CD4-positive, CD25-positive, alpha-beta regulatory T cell (primary cell): ENCODE measurements around the gene SEMA5A. TPM values are rescaled to one million over a fixed set of nuclear protein-coding genes. Genes with fewer than 3 reads are reported as not detected.

Experiments used
- ATAC-seq, 2 donors: fragments of 150-1000 bp; cut with Tn5 transposase; one replicate each; pipeline ENCODE4 v1.10.0; 2021; ENCODE audit warnings: low read depth in 2 of 2, moderate number of reproducible peaks in 2 of 2, moderate library complexity in 1 of 2
- DNase-seq, 3 donors: peaks; one replicate each; pipeline versions ENCODE4 v3.0.0 to v3.0.0-alpha.2; 2012 to 2022; ENCODE audit warnings: mixed read lengths in 1 of 3
- H3K27ac ChIP-seq: one replicate; pipeline ENCODE4 v1.7.0; 2013; ENCODE audit warnings: mild to moderate bottlenecking, low read length; ENCODE audit not compliant: insufficient read depth, poor library complexity, severe bottlenecking
- H3K27me3 ChIP-seq: one replicate; pipeline ENCODE4 v1.7.0; 2013; ENCODE audit warnings: low read length; ENCODE audit not compliant: control insufficient read depth, insufficient read depth
- H3K36me3 ChIP-seq: one replicate; pipeline ENCODE4 v1.7.0; 2013; ENCODE audit warnings: mild to moderate bottlenecking, low read length, moderate library complexity; ENCODE audit not compliant: control insufficient read depth, insufficient read depth
- H3K4me1 ChIP-seq: 2 replicates; pipeline ENCODE4 v1.7.0; 2013; ENCODE audit warnings: mild to moderate bottlenecking, low read length; ENCODE audit not compliant: insufficient read depth, control insufficient read depth, poor library complexity, severe bottlenecking
- H3K4me3 ChIP-seq: one replicate; pipeline ENCODE4 v1.7.0; 2013; ENCODE audit warnings: low read depth, mild to moderate bottlenecking, low read length, moderate library complexity
- H3K9me3 ChIP-seq, 2 experiments: 1 replicate in 1 of 2; 2 replicates in 1 of 2; pipeline ENCODE4 v1.7.0; 2013; ENCODE audit warnings: low read length in 2 of 2, mild to moderate bottlenecking in 1 of 2, moderate library complexity in 1 of 2; ENCODE audit not compliant: control insufficient read depth in 2 of 2
- H3K27ac Mint-ChIP-seq, 3 donors: one replicate each; pipeline ENCODE4 v1.8.0; 2020 to 2022; ENCODE audit warnings: mild to moderate bottlenecking in 3 of 3, mixed read lengths in 3 of 3, moderate library complexity in 2 of 3
- H3K27me3 Mint-ChIP-seq: one replicate; pipeline ENCODE4 v1.8.0; 2022; ENCODE audit warnings: mild to moderate bottlenecking, mixed read lengths
- H3K36me3 Mint-ChIP-seq: one replicate; pipeline ENCODE4 v1.8.0; 2020; ENCODE audit warnings: mixed read lengths
- H3K4me1 Mint-ChIP-seq, 4 donors: one replicate each; pipeline ENCODE4 v1.8.0; 2020 to 2022; ENCODE audit warnings: mixed read lengths in 4 of 4, mild to moderate bottlenecking in 1 of 4
- H3K4me3 Mint-ChIP-seq, 4 donors: one replicate each; pipeline ENCODE4 v1.8.0; 2020 to 2022; ENCODE audit warnings: mild to moderate bottlenecking in 4 of 4, mixed read lengths in 4 of 4, moderate library complexity in 3 of 4
- H3K9me3 Mint-ChIP-seq, 7 donors: one replicate each; pipeline ENCODE4 v1.8.0; 2020 to 2022; ENCODE audit warnings: mixed read lengths in 7 of 7, mild to moderate bottlenecking in 3 of 7, moderate library complexity in 2 of 7
- polyA plus RNA-seq, 4 donors: library from polyadenylated mRNA; unstranded; fragments of 300-500 nt; fragmentation: Illumina TruSeq; gene quantifications; one replicate each; pipeline ENCODE4 v1.2.3, GENCODE V29; 2021
- total RNA-seq: library from RNA; stranded (reverse); gene quantifications from one replicate; pipeline ENCODE4 v1.2.3, GENCODE V29; 2022

The SEMA5A gene
- total and polyA plus RNA-seq, 5 donors from 2014 or later: 0.22 to 2.8 (median 0.31) TPM; not detected in 2

- peaks cover 0 to 16% (median 2%) of the 10 kb centered on the region in 7 donors for H3K9me3 Mint-ChIP-seq
- no peak overlapping the region for H3K27ac Mint-ChIP-seq
- no peaks in the 10 kb centered on the region for H3K36me3 Mint-ChIP-seq
- no peak overlapping the region for H3K27ac ChIP-seq
- H3K9me3 ChIP-seq: peaks cover 0 to under 1% of the 10 kb centered on the region in 2 experiments
- no peak for ATAC-seq
- H3K4me3 ChIP-seq: no peak overlapping the region
- H3K27me3 Mint-ChIP-seq: no peaks in the 10 kb centered on the region
- no peaks in the 10 kb centered on the region for H3K27me3 ChIP-seq
- H3K36me3 ChIP-seq: no peaks in the 10 kb centered on the region
- no peaks in the 10 kb centered on the region for H3K4me1 Mint-ChIP-seq
- H3K4me3 Mint-ChIP-seq: no peak overlapping the region
- no peak for DNase-seq
- H3K4me1 ChIP-seq: no peaks in the 10 kb centered on the region
Observed at GRCh38 chr5:9302218-9302617, 243.7 kb downstream of the SEMA5A start.

GRCh38 chr5:9301200-9301599 is 244.7 kb downstream of the SEMA5A start:
- Histone ChIP-seq H3K9me3 (no peaks in the 10 kb centered on the region), H3K36me3 (no peaks in the 10 kb centered on the region), H3K27me3 (no peaks in the 10 kb centered on the region), H3K27ac (no peak overlapping the region), H3K4me1 (no peaks in the 10 kb centered on the region), H3K4me3 (no peak overlapping the region)
- DNase-seq (no peak), ATAC-seq (no peak)
- Mint-ChIP-seq H3K9me3 (peaks cover 0 to 16% (median 2%) of the 10 kb centered on the region in 7 donors), H3K27ac (no peak overlapping the region), H3K36me3 (no peaks in the 10 kb centered on the region), H3K27me3 (no peaks in the 10 kb centered on the region), H3K4me1 (no peaks in the 10 kb centered on the region), H3K4me3 (no peak overlapping the region)

GRCh38 chr5:9297134-9297533 is 248.7 kb downstream of the SEMA5A start:
- no peak for ATAC-seq
- Mint-ChIP-seq H3K27me3 (no peaks in the 10 kb centered on the region), H3K27ac (no peak overlapping the region), H3K4me1 (no peaks in the 10 kb centered on the region), H3K36me3 (no peaks in the 10 kb centered on the region), H3K9me3 (peaks cover 2 to 11% (median 6%) of the 10 kb centered on the region in 7 donors), H3K4me3 (no peak overlapping the region)
- DNase-seq: no peak
- no peak overlapping the region for H3K27ac ChIP-seq
- no peak overlapping the region for H3K4me3 ChIP-seq
- H3K27me3 ChIP-seq: no peaks in the 10 kb centered on the region
- no peaks in the 10 kb centered on the region for H3K9me3 ChIP-seq
- no peaks in the 10 kb centered on the region for H3K4me1 ChIP-seq
- H3K36me3 ChIP-seq: no peaks in the 10 kb centered on the region

DNA sequence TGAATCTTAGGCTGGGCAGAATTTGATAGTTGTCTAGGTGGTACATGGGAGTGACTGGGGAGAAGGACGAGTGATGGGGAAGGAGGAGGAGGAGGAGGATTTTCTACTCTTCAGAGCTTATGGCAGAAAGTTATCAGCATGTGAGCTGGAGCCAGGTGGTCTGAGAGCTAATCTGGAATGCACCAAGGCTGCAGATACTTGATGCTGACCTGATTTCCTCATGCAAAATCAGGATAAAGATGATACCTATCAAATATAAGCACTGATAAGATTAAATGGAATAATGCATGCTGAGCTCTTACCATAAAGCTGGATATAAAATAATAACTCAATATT is 250.4 kb downstream of the SEMA5A start:
- Mint-ChIP-seq H3K9me3 (peaks cover 2 to 9% (median 6%) of the 10 kb centered on the region in 7 donors), H3K36me3 (no peaks in the 10 kb centered on the region), H3K4me3 (no peak overlapping the region), H3K4me1 (no peaks in the 10 kb centered on the region), H3K27ac (no peak overlapping the region), H3K27me3 (no peaks in the 10 kb centered on the region)
- no peak for DNase-seq
- Histone ChIP-seq H3K27ac (no peak overlapping the region), H3K36me3 (no peaks in the 10 kb centered on the region), H3K9me3 (no peaks in the 10 kb centered on the region), H3K4me3 (no peak overlapping the region), H3K4me1 (no peaks in the 10 kb centered on the region), H3K27me3 (no peaks in the 10 kb centered on the region)
- no peak for ATAC-seq

DNA sequence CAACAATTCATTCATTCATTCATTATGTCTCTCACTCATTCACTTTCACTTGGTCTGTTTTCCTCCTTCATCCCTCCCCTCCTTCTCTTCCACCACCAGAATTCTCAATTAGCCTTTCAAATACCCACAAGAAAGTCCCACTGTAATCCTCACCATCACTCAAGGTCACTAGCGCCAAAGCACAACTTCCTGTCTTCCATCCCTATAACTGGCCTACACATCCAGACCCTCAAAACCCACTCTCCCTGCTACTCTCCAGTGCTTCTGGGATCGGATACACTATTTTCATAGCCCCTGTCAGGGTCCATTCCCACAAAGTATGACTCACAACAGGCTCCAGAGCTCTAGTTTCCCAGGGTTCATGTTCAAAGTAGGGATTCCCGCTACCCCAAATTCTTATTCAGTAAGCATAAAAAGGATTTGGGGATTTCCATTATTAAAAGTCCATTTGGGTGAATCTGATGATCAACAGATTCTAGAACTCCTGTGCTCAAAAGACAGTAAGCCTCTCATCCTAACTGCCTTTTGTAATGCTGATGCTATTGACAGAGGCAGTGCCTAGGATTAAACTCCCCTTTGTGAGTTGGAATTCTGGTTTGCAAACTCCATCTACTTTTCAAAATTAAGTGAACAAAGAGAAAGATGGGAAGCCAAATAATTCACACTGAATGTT is 250.9 kb downstream of the SEMA5A start:
- Histone ChIP-seq H3K36me3 (no peaks in the 10 kb centered on the region), H3K9me3 (no peaks in the 10 kb centered on the region), H3K27me3 (no peaks in the 10 kb centered on the region), H3K4me3 (no peak overlapping the region), H3K4me1 (no peaks in the 10 kb centered on the region), H3K27ac (no peak overlapping the region)
- H3K36me3 Mint-ChIP-seq: no peaks in the 10 kb centered on the region
- H3K27me3 Mint-ChIP-seq: no peaks in the 10 kb centered on the region
- H3K4me3 Mint-ChIP-seq: no peak overlapping the region
- no peaks in the 10 kb centered on the region for H3K4me1 Mint-ChIP-seq
- peaks cover 2 to 7% (median 6%) of the 10 kb centered on the region in 7 donors for H3K9me3 Mint-ChIP-seq
- DNase-seq (no peak), ATAC-seq (no peak)
- no peak overlapping the region for H3K27ac Mint-ChIP-seq

GRCh38 chr5:9288234-9288633 is 257.6 kb downstream of the SEMA5A start:
- no peak for DNase-seq
- peaks cover 0 to 4% (median 2%) of the 10 kb centered on the region in 7 donors for H3K9me3 Mint-ChIP-seq
- Histone ChIP-seq H3K4me1 (no peaks in the 10 kb centered on the region), H3K27me3 (no peaks in the 10 kb centered on the region), H3K27ac (no peak overlapping the region), H3K9me3 (no peaks in the 10 kb centered on the region), H3K4me3 (no peak overlapping the region), H3K36me3 (no peaks in the 10 kb centered on the region)
- H3K4me3 Mint-ChIP-seq: no peak overlapping the region
- no peaks in the 10 kb centered on the region for H3K27me3 Mint-ChIP-seq
- no peak for ATAC-seq
- H3K36me3 Mint-ChIP-seq: no peaks in the 10 kb centered on the region
- no peak overlapping the region for H3K27ac Mint-ChIP-seq
- no peaks in the 10 kb centered on the region for H3K4me1 Mint-ChIP-seq

DNA sequence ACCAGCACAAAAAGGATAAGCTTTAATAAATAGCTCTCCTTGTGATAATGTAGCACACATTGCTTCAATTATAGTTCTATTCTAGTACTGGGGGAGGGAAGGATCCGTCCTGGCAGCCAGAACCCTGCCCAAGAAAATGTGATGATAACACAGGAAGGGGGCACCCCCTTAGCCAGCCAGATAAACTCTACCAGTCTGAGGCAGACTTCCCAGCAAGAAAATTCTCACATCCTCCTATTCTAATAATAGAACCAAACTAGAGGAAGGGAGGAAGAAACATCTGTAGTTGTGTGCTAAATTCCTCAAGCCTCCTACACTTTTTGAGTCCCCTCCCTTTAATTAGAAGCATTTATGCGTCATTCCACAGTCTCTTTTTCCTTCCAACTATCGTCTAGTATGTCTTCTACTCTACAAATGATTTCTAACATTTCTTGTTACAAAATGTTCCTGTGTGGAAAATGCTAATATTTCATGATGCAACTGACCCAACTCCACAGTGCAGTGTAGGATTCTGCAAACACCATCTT is 261.0 kb downstream of the SEMA5A start:
- H3K4me3 ChIP-seq: no peak overlapping the region
- Mint-ChIP-seq H3K4me3 (no peak overlapping the region), H3K4me1 (no peaks in the 10 kb centered on the region), H3K27me3 (no peaks in the 10 kb centered on the region), H3K36me3 (no peaks in the 10 kb centered on the region), H3K27ac (no peak overlapping the region), H3K9me3 (peaks cover 0 to 8% (median 2%) of the 10 kb centered on the region in 7 donors)
- no peak overlapping the region for H3K27ac ChIP-seq
- H3K27me3 ChIP-seq: no peaks in the 10 kb centered on the region
- no peaks in the 10 kb centered on the region for H3K4me1 ChIP-seq
- H3K9me3 ChIP-seq: no peaks in the 10 kb centered on the region
- ATAC-seq: no peak
- DNase-seq: no peak
- no peaks in the 10 kb centered on the region for H3K36me3 ChIP-seq

GRCh38 chr5:9284272-9284671 is 261.6 kb downstream of the SEMA5A start:
- no peaks in the 10 kb centered on the region for H3K4me1 Mint-ChIP-seq
- H3K36me3 ChIP-seq: no peaks in the 10 kb centered on the region
- no peak for ATAC-seq
- no peak overlapping the region for H3K27ac Mint-ChIP-seq
- no peak overlapping the region for H3K4me3 ChIP-seq
- no peaks in the 10 kb centered on the region for H3K9me3 ChIP-seq
- no peaks in the 10 kb centered on the region for H3K36me3 Mint-ChIP-seq
- no peaks in the 10 kb centered on the region for H3K27me3 Mint-ChIP-seq
- H3K4me3 Mint-ChIP-seq: no peak overlapping the region
- H3K4me1 ChIP-seq: no peaks in the 10 kb centered on the region
- no peak overlapping the region for H3K27ac ChIP-seq
- H3K27me3 ChIP-seq: no peaks in the 10 kb centered on the region
- no peak for DNase-seq
- peaks cover 0 to 8% (median 3%) of the 10 kb centered on the region in 7 donors for H3K9me3 Mint-ChIP-seq
